H1 (cell line): ENCODE data around the gene LPP. TPM values are rescaled to one million over a fixed set of nuclear protein-coding genes. Genes with fewer than 3 reads are reported as not detected.

Experiments
- BRCA1 ChIP-seq: IDR thresholded peaks from 2 replicates; pipeline ENCODE4 v1.6.1; 2012; ENCODE audit warnings: low read depth, low read length, improper control_type of control experiment
- CBX5 ChIP-seq: fragments of 300-800, 300-1000 bp; sonication (generic); IDR thresholded peaks from 2 replicates; pipeline ENCODE4 v1.7.1; 2016; ENCODE audit warnings: antibody characterized with exemption, low read length, low read depth
- EGR1 ChIP-seq: IDR thresholded peaks from 2 replicates; pipeline ENCODE4 v1.6.1; 2011; ENCODE audit warnings: low read depth, low read length, borderline replicate concordance
- HDAC2 ChIP-seq, 2 experiments: fragments of 300-600 bp in 1 of 2; sonication (generic) in 1 of 2; IDR thresholded peaks; 2 replicates each; pipeline ENCODE4 v1.6.1; 2011 to 2012; ENCODE audit warnings: low read depth in 2 of 2, low read length in 2 of 2, mild to moderate bottlenecking in 2 of 2, moderate library complexity in 2 of 2, borderline replicate concordance in 1 of 2, inconsistent platforms in 1 of 2
- PHF8 ChIP-seq: fragments of 200-600 bp; sonication (generic); conservative IDR thresholded peaks from 2 replicates; pipeline ENCODE4 v1.7.1; 2012; ENCODE audit warnings: low read depth, mild to moderate bottlenecking, inconsistent platforms, low read length, moderate library complexity
- POLR2AphosphoS5 ChIP-seq: IDR thresholded peaks from 2 replicates; pipeline ENCODE4 v1.6.1; 2011; ENCODE audit warnings: low read depth, low read length
- RNF2 ChIP-seq: fragments of 200-900, 300-1000 bp; sonication (generic); IDR thresholded peaks from 2 replicates; pipeline ENCODE4 v1.7.1; 2016; ENCODE audit warnings: borderline replicate concordance, low read depth, mild to moderate bottlenecking, antibody characterized with exemption, low read length; ENCODE audit not compliant: poor library complexity, severe bottlenecking; ENCODE audit errors: missing control alignments
- SRF ChIP-seq: IDR thresholded peaks from 2 replicates; pipeline ENCODE4 v1.6.1; 2011; ENCODE audit warnings: mild to moderate bottlenecking, low read depth, low read length, moderate library complexity
- polyA plus RNA-seq, 7 experiments: library from polyadenylated mRNA; depleted of rRNA in 3 of 7; stranded (reverse) in 5 of 7; unstranded in 2 of 7; fragments of >200 nt in 5 of 7; fragments of 200-250 nt in 2 of 7; gene quantifications; 1 replicate in 5 of 7; 2 replicates in 1 of 7; 4 replicates in 1 of 7; pipeline versions ENCODE4 v1.2.1 to v1.2.3, GENCODE V29; 2011 to 2013; ENCODE audit warnings: missing spikeins in 2 of 7, mixed read lengths in 2 of 7
- total RNA-seq: library from RNA; stranded (reverse); fragmentation: NEBNext Ultra II Directional; extraction: Animal tissue kit (Norgen Biotek cat#: 25700); gene quantifications from 2 replicates; pipeline ENCODE4 v1.2.1, GENCODE V29; 2021

LPP gene
- total and polyA plus RNA-seq, 2 of the 8 experiments (the other 6 are each of a cell fraction or from before 2014, with no cell fraction given), result 10.0 to 53.3 TPM

- no peak for TF ChIP-seq CBX5
- TF ChIP-seq SRF, result no peak
- no peak for TF ChIP-seq HDAC2 (IDR thresholded peaks at IDR 0.05; ENCODE audit: borderline replicate concordance in 1 of 2, low read depth in 2 of 2, low read length in 2 of 2)
- no peak for TF ChIP-seq POLR2AphosphoS5
- no peak for TF ChIP-seq PHF8
- TF ChIP-seq RNF2, result no peak
- TF ChIP-seq BRCA1, result no peak
- no peak for TF ChIP-seq EGR1
These were observed 730.5 kb downstream of the LPP start (continued) for GRCh38 chr3:188884299-188885043.
